ENCODE data around the gene CXCL10.
"Not testable (repeated sequence)": the region's sequence is repeated elsewhere in the genome, so short reads cannot be mapped to it uniquely, and the experiment has no call there.

DNA sequence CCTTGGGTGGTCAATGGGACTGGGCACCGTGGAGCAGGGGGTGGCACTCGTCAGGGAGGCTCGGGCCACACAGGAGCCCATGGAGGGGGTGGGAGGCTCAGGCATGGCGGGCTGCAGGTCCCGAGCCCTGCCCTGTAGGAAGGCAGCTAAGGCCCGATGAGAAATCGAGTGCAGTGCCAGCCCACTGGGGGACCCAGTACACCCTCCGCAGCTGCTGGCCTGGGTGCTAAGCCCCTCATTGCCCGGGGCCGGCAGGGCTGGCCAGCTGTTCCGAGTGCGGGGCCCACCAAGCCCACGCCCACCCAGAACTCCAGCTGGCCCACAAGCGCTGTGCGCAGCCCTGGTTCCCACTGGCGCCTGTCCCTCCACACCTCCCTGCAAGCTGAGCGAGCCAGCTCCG lies 20.0 kb upstream of the CXCL10 start:
- TF ChIP-seq, protein P1, sequence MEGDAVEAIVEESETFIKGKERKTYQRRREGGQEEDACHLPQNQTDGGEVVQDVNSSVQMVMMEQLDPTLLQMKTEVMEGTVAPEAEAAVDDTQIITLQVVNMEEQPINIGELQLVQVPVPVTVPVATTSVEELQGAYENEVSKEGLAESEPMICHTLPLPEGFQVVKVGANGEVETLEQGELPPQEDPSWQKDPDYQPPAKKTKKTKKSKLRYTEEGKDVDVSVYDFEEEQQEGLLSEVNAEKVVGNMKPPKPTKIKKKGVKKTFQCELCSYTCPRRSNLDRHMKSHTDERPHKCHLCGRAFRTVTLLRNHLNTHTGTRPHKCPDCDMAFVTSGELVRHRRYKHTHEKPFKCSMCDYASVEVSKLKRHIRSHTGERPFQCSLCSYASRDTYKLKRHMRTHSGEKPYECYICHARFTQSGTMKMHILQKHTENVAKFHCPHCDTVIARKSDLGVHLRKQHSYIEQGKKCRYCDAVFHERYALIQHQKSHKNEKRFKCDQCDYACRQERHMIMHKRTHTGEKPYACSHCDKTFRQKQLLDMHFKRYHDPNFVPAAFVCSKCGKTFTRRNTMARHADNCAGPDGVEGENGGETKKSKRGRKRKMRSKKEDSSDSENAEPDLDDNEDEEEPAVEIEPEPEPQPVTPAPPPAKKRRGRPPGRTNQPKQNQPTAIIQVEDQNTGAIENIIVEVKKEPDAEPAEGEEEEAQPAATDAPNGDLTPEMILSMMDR (IDR thresholded peaks at IDR 0.05): not testable (repeated sequence)
- TF ChIP-seq POLR2A (IDR thresholded peaks at IDR 0.05): not testable (repeated sequence)
